B cell (primary cell): ENCODE data around the gene ARID1A.

ENCODE experiments used
- EZH2 ChIP-seq: IDR thresholded peaks from 2 replicates; pipeline ENCODE4 v1.6.1; 2012; ENCODE audit warnings: borderline replicate concordance, low read depth, mild to moderate bottlenecking, moderate library complexity, low read length; ENCODE audit not compliant: insufficient read depth, poor library complexity, severe bottlenecking
- TF ChIP-seq, protein P1 (sequence below): fragments of 200-600 bp; IDR thresholded peaks from one replicate; pipeline ENCODE4 v1.8.0; 2022; ENCODE audit warnings: antibody characterized with exemption, mild to moderate bottlenecking

DNA sequence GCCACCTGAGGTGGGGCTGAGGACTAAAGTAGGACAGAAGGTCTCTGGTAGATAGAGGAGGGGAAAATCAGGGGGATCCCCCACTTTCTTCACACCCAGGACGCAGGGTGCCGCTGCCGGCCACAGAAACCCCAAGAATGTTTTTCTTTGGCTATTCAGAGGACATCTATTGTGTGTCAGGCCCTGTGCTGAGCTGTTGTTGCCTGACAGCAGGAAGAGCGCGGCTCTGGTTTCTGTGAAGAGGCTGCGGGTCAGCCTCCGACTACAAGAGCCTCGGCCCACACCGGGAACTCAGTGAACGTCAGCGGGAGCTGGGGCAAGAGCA lies 91.5 kb downstream of the ARID1A start:
- TF ChIP-seq, protein P1, sequence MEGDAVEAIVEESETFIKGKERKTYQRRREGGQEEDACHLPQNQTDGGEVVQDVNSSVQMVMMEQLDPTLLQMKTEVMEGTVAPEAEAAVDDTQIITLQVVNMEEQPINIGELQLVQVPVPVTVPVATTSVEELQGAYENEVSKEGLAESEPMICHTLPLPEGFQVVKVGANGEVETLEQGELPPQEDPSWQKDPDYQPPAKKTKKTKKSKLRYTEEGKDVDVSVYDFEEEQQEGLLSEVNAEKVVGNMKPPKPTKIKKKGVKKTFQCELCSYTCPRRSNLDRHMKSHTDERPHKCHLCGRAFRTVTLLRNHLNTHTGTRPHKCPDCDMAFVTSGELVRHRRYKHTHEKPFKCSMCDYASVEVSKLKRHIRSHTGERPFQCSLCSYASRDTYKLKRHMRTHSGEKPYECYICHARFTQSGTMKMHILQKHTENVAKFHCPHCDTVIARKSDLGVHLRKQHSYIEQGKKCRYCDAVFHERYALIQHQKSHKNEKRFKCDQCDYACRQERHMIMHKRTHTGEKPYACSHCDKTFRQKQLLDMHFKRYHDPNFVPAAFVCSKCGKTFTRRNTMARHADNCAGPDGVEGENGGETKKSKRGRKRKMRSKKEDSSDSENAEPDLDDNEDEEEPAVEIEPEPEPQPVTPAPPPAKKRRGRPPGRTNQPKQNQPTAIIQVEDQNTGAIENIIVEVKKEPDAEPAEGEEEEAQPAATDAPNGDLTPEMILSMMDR, result no peak
- no peak for TF ChIP-seq EZH2
